Right lobe of liver (tissue), 4 donors: ENCODE measurements around the gene HAVCR2.

ENCODE experiments used
- CTCF ChIP-seq, 4 donors: fragments of 200-600 bp in 3 of 4; fragments of 450-650 bp in 1 of 4; IDR thresholded peaks; one replicate each; pipeline versions ENCODE4 v1.5.1 to v1.8.0; 2016 to 2022; ENCODE audit warnings: antibody characterized with exemption in 4 of 4, mild to moderate bottlenecking in 2 of 4
- POLR2A ChIP-seq: fragments of 450-650 bp; IDR thresholded peaks from one replicate; pipeline ENCODE4 v1.6.1; 2017; ENCODE audit warnings: antibody characterized with exemption, mild to moderate bottlenecking
- donor health status: DM: no; HTN: no; CAD: no.
- donor health status: DM: no; HTN: no; CAD: no.
- donor health status: DM: no; HTN: yes; CAD: no.

GRCh38 chr5:157088342-157088990 lies 20.4 kb downstream of the HAVCR2 start:
- TF ChIP-seq CTCF (IDR thresholded peaks at IDR 0.05), result no peak
- no peak for TF ChIP-seq POLR2A
